LNCAP (cell line): ENCODE results near the gene HEATR5A.

ENCODE experiments used
- CTCF ChIP-seq: fragments of 450-650 bp; IDR thresholded peaks from 2 replicates; pipeline ENCODE4 v1.5.1; 2017; ENCODE audit warnings: mild to moderate bottlenecking

HEATR5A gene

DNA sequence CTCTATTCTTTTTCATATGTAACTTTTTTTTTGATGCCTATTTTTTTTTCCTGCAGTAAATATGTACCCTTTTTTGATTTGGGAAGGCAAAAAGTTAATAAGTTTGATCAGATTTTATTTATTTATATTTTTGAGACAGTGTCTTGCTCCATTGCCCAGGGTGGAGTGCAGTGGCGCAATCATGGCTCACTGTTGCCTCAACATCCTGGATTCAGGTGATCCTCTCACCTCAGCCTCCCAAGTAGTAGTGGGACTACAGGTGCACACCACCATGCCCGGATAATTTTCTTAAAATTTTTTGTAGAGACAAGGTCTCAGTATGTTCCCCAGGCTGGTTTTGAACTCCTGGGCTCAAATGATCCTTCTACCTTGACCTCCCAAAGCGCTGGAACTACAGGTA lies 79.1 kb downstream of the HEATR5A start:
- TF ChIP-seq CTCF = no peak

DNA sequence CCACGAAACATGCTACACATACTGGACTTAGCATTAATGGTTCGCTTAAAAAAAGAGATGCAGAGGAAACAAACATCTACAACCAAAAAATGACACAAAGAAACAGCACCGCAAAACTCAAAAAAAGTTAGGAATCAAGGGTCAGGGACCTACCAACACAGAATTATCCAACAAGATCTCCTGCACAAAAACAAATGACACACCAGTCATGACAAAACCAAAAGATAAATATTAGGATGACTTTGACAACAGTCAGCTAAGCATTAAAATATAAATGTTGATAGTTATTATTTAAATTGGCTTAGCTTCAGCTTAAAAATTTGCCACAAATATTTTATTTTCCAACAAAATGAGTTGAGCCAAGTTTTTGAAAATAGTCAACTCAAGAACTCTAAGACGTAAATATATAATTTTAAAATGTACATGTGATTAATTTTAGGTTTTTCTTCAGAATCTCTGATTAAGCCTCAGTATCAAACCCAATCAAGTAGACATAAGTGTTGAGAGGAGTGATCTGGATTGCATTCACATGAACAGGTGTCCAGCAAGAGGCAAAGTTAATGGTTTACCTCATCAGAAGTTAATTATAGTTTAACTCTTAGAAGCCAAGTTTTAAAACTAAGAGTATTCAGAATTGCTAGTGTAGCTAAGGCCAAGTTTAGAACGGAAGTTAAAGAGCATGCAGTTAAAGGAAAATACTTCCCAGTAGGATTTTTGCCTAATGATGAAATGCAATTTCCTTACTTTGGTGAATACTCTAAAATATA lies 79.9 kb downstream of the HEATR5A start:
- no peak for TF ChIP-seq CTCF

DNA sequence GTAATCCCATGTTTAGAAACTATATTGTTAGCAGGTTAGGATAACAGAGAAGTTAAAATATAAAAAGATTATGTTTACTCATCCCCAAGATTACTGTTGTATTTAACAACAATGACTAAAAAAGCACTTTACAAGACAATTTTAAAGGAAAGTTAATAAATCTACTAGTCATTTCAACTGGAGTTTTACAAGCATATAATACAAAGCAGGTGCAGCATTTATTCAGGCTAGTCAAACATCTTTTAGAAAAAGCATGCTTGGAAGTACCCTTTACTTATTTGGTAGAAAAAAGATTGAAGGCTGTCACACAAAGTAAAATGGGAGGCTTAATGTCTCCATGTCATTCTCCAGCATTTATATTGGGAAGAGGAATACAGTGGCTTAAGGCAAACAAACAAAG lies 80.6 kb downstream of the HEATR5A start:
- no peak for TF ChIP-seq CTCF

- TF ChIP-seq CTCF = no peak
Measured at GRCh38 chr14:31337331-31337730, 83.0 kb downstream of the HEATR5A start.

- no peak for TF ChIP-seq CTCF
Measured at GRCh38 chr14:31336646-31337045, 83.7 kb downstream of the HEATR5A start.

DNA sequence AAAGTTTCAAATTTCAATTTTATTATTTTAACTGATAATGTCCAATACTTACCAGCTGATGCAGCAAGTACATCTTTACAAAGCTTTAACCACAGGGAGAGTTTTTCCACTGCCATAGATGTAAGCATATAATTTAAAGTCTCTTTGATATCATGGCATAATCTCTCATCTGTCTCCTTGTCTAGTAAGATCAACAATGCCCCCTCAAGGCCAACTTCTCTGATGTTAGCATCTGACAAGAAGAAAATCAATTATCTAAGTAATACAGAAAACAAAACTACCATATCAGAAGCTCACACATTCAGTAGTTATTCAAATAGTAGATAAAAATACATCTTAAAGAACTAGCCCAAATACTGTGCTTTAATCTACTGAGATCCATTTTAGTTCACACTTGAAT lies 94.2 kb downstream of the HEATR5A start:
- TF ChIP-seq CTCF = peak; percentile 19; the same call in 1 of the 2 replicates

DNA sequence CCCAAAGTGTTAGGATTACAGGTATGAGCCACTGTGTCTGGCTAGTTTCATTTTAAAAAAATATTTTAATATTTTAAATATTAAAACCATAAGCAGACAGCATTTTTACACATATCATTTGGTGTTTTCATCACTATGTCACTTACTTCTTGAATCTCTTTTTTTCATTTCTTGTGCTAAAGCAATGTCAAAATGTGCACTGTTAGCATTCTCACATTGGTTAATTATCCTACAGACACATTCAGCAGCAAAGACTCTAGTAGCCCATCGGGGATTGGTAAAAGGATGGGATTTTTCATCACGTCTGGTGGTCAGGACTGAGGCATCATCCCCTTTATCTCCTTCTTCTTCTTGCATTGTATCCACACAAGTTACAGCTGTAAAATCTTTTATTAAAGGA lies 96.9 kb downstream of the HEATR5A start:
- no peak for TF ChIP-seq CTCF
